Spleen (tissue), 7 donors: ENCODE results near the gene FLYWCH1.

Experiments used
- POLR2A ChIP-seq, 3 donors: fragments of 450-650 bp; IDR thresholded peaks; one replicate each; pipeline ENCODE4 v1.5.1; 2017; ENCODE audit warnings: antibody characterized with exemption in 3 of 3, mild to moderate bottlenecking in 1 of 3
- POLR2AphosphoS5 ChIP-seq, 3 donors: sonication (generic); formaldehyde crosslinking; IDR thresholded peaks; one replicate each; pipeline ENCODE4 v1.5.1; 2017; ENCODE audit warnings: antibody characterized with exemption in 3 of 3
- TF ChIP-seq, protein P1 (sequence below), 11 experiments: fragments of 200-600 bp in 7 of 11; fragments of 450-650 bp in 4 of 11; sonication (generic) in 4 of 11; IDR thresholded peaks in 8 of 11; conservative IDR thresholded peaks in 3 of 11; 1 replicate in 7 of 11; 2 replicates in 4 of 11; pipeline versions ENCODE4 v1.4.0 to v1.8.0; 2016 to 2021; ENCODE audit warnings: antibody characterized with exemption in 11 of 11, inconsistent platforms in 4 of 11, mild to moderate bottlenecking in 1 of 11
- donor health status: DM: no; HTN: no; CAD: no; lungs with moderate emphysema.
- donor health status: DM: no; HTN: no; CAD: no.
- donor health status: DM: no; HTN: no; CAD: no.

DNA sequence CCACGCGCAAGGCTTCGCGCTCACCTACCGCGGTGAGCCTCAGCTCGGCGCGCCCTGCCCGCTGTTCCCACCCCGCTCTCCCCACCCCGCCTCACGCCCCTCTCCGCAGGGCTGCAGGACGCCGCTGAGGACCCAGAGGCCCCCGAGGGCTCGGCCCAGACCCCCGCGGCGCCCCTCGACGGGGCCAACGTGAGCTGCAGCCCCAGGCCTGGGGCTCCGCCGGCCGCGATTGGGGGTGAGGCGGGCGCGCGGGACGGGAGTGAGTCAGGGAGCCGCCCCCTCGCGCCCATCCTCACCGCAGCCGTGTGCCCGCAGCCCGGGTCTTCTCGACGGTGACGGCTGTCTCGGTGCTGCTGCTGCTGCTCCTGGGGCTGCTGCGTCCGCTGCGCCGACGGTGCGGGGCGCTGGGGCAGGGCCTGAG, 55.5 kb downstream of the FLYWCH1 start:
- TF ChIP-seq, protein P1, sequence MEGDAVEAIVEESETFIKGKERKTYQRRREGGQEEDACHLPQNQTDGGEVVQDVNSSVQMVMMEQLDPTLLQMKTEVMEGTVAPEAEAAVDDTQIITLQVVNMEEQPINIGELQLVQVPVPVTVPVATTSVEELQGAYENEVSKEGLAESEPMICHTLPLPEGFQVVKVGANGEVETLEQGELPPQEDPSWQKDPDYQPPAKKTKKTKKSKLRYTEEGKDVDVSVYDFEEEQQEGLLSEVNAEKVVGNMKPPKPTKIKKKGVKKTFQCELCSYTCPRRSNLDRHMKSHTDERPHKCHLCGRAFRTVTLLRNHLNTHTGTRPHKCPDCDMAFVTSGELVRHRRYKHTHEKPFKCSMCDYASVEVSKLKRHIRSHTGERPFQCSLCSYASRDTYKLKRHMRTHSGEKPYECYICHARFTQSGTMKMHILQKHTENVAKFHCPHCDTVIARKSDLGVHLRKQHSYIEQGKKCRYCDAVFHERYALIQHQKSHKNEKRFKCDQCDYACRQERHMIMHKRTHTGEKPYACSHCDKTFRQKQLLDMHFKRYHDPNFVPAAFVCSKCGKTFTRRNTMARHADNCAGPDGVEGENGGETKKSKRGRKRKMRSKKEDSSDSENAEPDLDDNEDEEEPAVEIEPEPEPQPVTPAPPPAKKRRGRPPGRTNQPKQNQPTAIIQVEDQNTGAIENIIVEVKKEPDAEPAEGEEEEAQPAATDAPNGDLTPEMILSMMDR (IDR thresholded peaks at IDR 0.05 in 8 of 11, conservative IDR thresholded peaks at IDR 0.05 in 3 of 11): no peak
- TF ChIP-seq POLR2A (IDR thresholded peaks at IDR 0.05) (no peak), POLR2AphosphoS5 (IDR thresholded peaks at IDR 0.05) (no peak)
